Endothelial cell (in vitro differentiated cells): ENCODE measurements around the gene PLCB1. TPM values are rescaled to one million over a fixed set of nuclear protein-coding genes. Genes with fewer than 3 reads are reported as not detected.

ENCODE experiments used
- DNase-seq: peaks from one replicate; pipeline ENCODE4 v3.0.0; 2021; ENCODE audit warnings: low spot score
- H3K27ac Mint-ChIP-seq: one replicate; pipeline ENCODE4 v1.8.0; 2021; ENCODE audit warnings: mixed read lengths, inconsistent platforms; ENCODE audit not compliant: unreplicated experiment
- H3K27me3 Mint-ChIP-seq: one replicate; pipeline ENCODE4 v1.8.0; 2021; ENCODE audit warnings: mild to moderate bottlenecking, moderate library complexity, mixed read lengths, inconsistent platforms; ENCODE audit not compliant: unreplicated experiment
- H3K36me3 Mint-ChIP-seq: one replicate; pipeline ENCODE4 v1.8.0; 2021; ENCODE audit warnings: mild to moderate bottlenecking, low read depth, mixed read lengths, inconsistent platforms; ENCODE audit not compliant: unreplicated experiment
- H3K4me1 Mint-ChIP-seq: one replicate; pipeline ENCODE4 v1.8.0; 2021; ENCODE audit warnings: mild to moderate bottlenecking, mixed read lengths, inconsistent platforms; ENCODE audit not compliant: unreplicated experiment
- H3K4me3 Mint-ChIP-seq: one replicate; pipeline ENCODE4 v1.8.0; 2021; ENCODE audit warnings: mild to moderate bottlenecking, mixed read lengths, inconsistent platforms; ENCODE audit not compliant: unreplicated experiment
- H3K9me3 Mint-ChIP-seq: one replicate; pipeline ENCODE4 v1.8.0; 2021; ENCODE audit warnings: mixed read lengths, inconsistent platforms; ENCODE audit not compliant: unreplicated experiment
- CTCF ChIP-seq: fragments of 200-600 bp; sonication (generic); IDR thresholded peaks from one replicate; pipeline ENCODE4 v1.5.0; 2021; ENCODE audit warnings: antibody characterized with exemption; ENCODE audit not compliant: unreplicated experiment
- total RNA-seq: library from RNA; stranded (reverse); fragmentation: NEBNext Ultra II Directional; extraction: Animal tissue kit (Norgen Biotek cat#: 25700); gene quantifications from one replicate; pipeline ENCODE4 v1.2.1, GENCODE V29; 2021; ENCODE audit not compliant: unreplicated experiment

Gene PLCB1
- total RNA-seq, 1 donor from 2014 or later, result 8.1 TPM

GRCh38 chr20:8366303-8366923 is 234.3 kb downstream of the PLCB1 start:
- no peaks in the 10 kb centered on the region for H3K4me1 Mint-ChIP-seq
- no peaks in the 10 kb centered on the region for H3K27me3 Mint-ChIP-seq
- no peaks in the 10 kb centered on the region for H3K9me3 Mint-ChIP-seq
- H3K4me3 Mint-ChIP-seq, result no peak overlapping the region
- H3K36me3 Mint-ChIP-seq, result no peaks in the 10 kb centered on the region
- H3K27ac Mint-ChIP-seq, result no peak overlapping the region
- no peak for DNase-seq
- TF ChIP-seq CTCF, result no peak

GRCh38 chr20:8367689-8368088 is 235.6 kb downstream of the PLCB1 start:
- Mint-ChIP-seq H3K36me3 (no peaks in the 10 kb centered on the region), H3K27ac (no peak overlapping the region), H3K27me3 (no peaks in the 10 kb centered on the region), H3K4me1 (no peaks in the 10 kb centered on the region), H3K9me3 (no peaks in the 10 kb centered on the region), H3K4me3 (no peak overlapping the region)
- DNase-seq, result no peak
- TF ChIP-seq CTCF, result no peak

- H3K9me3 Mint-ChIP-seq, result no peaks in the 10 kb centered on the region
- no peaks in the 10 kb centered on the region for H3K4me1 Mint-ChIP-seq
- H3K36me3 Mint-ChIP-seq, result no peaks in the 10 kb centered on the region
- no peak for TF ChIP-seq CTCF
- DNase-seq, result no peak
- no peak overlapping the region for H3K27ac Mint-ChIP-seq
- no peaks in the 10 kb centered on the region for H3K27me3 Mint-ChIP-seq
- H3K4me3 Mint-ChIP-seq, result no peak overlapping the region
Measured at GRCh38 chr20:8368670-8369069, 236.6 kb downstream of the PLCB1 start.

GRCh38 chr20:8369311-8369710 is 237.2 kb downstream of the PLCB1 start:
- H3K4me3 Mint-ChIP-seq, result no peak overlapping the region
- H3K36me3 Mint-ChIP-seq, result no peaks in the 10 kb centered on the region
- no peak for TF ChIP-seq CTCF
- no peaks in the 10 kb centered on the region for H3K27me3 Mint-ChIP-seq
- DNase-seq, result no peak
- H3K27ac Mint-ChIP-seq, result no peak overlapping the region
- no peaks in the 10 kb centered on the region for H3K4me1 Mint-ChIP-seq
- H3K9me3 Mint-ChIP-seq, result no peaks in the 10 kb centered on the region

- H3K36me3 Mint-ChIP-seq, result no peaks in the 10 kb centered on the region
- no peak for TF ChIP-seq CTCF
- no peaks in the 10 kb centered on the region for H3K4me1 Mint-ChIP-seq
- no peaks in the 10 kb centered on the region for H3K9me3 Mint-ChIP-seq
- no peak overlapping the region for H3K27ac Mint-ChIP-seq
- H3K4me3 Mint-ChIP-seq, result no peak overlapping the region
- H3K27me3 Mint-ChIP-seq, result no peaks in the 10 kb centered on the region
- DNase-seq, result no peak
Measured at GRCh38 chr20:8370774-8371173, 238.7 kb downstream of the PLCB1 start.
